Type B pancreatic cell (in vitro differentiated cells): ENCODE measurements around the gene APMAP. TPM values are rescaled to one million over a fixed set of nuclear protein-coding genes. Genes with fewer than 3 reads are reported as not detected.
A peak's percentile ranks its signal among the peaks of the same experiment; 100 is the strongest.

Source experiments
- DNase-seq: peaks from one replicate; pipeline ENCODE4 v3.0.0; 2021; ENCODE audit warnings: mixed read lengths; ENCODE audit not compliant: unreplicated experiment; ENCODE audit errors: extremely low spot score
- H3K27ac Mint-ChIP-seq: 2 replicates; pipeline ENCODE4 v1.8.0; 2021; ENCODE audit warnings: mild to moderate bottlenecking, mixed read lengths
- H3K27me3 Mint-ChIP-seq: 2 replicates; pipeline ENCODE4 v1.8.0; 2021; ENCODE audit warnings: mixed read lengths
- H3K36me3 Mint-ChIP-seq: 2 replicates; pipeline ENCODE4 v1.8.0; 2021; ENCODE audit warnings: mixed read lengths
- H3K4me1 Mint-ChIP-seq: one replicate; pipeline ENCODE4 v1.8.0; 2021; ENCODE audit warnings: mixed read lengths; ENCODE audit not compliant: unreplicated experiment
- H3K4me3 Mint-ChIP-seq: 2 replicates; pipeline ENCODE4 v1.8.0; 2021; ENCODE audit warnings: mild to moderate bottlenecking, mixed read lengths
- H3K9me3 Mint-ChIP-seq: 2 replicates; pipeline ENCODE4 v1.8.0; 2021; ENCODE audit warnings: mixed read lengths
- long read RNA-seq: library from polyadenylated mRNA; unstranded; transcript quantifications from one replicate; pipeline ENCODE4 v2.0.0, GENCODE V29; 2020
- total RNA-seq: library from RNA; stranded (reverse); gene quantifications from 2 replicates; pipeline ENCODE4 v1.2.1, GENCODE V29; 2021; ENCODE audit warnings: low replicate concordance
- TF ChIP-seq, protein P1 (sequence below): fragments of 200-600 bp; sonication (generic); conservative IDR thresholded peaks from 2 replicates; pipeline ENCODE4 v1.5.0; 2021; ENCODE audit warnings: antibody characterized with exemption, mild to moderate bottlenecking

APMAP gene, protein sequence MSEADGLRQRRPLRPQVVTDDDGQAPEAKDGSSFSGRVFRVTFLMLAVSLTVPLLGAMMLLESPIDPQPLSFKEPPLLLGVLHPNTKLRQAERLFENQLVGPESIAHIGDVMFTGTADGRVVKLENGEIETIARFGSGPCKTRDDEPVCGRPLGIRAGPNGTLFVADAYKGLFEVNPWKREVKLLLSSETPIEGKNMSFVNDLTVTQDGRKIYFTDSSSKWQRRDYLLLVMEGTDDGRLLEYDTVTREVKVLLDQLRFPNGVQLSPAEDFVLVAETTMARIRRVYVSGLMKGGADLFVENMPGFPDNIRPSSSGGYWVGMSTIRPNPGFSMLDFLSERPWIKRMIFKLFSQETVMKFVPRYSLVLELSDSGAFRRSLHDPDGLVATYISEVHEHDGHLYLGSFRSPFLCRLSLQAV
- total RNA-seq: 71.6 and 72.8 TPM in 2 replicates
- long read RNA-seq, transcript APMAP-202 (10 exons, 2,117 nt): minor isoform, 5 of 742 reads
- long read RNA-seq, transcript APMAP-201 (9 exons, 2,430 nt): major isoform, 667 of 742 reads
- long read RNA-seq, partial matches to known transcripts: 26 of 742 reads
- long read RNA-seq, other reads (novel, unspliced or antisense): 44 of 742 reads

DNA sequence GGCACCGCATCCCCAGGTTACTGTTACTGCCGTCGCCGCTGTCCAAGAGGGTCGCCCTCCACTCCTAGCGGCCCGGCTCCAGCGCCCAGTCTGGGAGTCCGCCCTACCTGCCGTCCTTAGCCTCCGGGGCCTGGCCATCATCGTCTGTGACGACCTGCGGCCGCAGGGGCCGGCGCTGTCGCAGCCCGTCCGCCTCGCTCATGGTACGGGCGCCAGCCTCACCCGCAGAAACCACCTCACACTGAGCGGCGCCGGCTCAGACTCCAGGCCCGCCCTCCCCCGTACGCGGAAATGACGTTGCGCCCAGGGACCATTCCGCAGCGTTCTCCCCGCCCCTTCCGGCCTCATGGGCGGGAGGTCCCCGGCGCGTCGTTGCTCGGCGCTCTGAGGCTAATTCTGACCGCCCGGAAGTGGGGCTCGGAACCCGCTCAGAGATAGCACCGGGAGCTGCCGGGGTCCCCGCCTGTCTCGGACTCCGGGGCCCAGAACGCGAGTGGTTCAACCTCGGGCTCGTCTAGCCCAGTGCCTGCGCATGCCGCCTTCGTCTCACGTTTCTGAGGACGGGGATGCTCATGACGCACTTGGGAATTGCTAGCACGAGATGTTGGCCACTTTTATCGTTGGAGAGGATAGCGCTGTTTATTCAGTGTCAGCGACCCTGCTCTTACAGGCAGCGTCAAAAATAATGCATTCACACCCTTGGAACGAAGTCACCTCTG is at the start of gene APMAP:
Gene APMAP (minus strand): TSS at position 265 of the 719 bp plus-strand sequence. CDS start 63 bp downstream, at position 202.
- no peaks in the 10 kb centered on the region for H3K9me3 Mint-ChIP-seq

DNA sequence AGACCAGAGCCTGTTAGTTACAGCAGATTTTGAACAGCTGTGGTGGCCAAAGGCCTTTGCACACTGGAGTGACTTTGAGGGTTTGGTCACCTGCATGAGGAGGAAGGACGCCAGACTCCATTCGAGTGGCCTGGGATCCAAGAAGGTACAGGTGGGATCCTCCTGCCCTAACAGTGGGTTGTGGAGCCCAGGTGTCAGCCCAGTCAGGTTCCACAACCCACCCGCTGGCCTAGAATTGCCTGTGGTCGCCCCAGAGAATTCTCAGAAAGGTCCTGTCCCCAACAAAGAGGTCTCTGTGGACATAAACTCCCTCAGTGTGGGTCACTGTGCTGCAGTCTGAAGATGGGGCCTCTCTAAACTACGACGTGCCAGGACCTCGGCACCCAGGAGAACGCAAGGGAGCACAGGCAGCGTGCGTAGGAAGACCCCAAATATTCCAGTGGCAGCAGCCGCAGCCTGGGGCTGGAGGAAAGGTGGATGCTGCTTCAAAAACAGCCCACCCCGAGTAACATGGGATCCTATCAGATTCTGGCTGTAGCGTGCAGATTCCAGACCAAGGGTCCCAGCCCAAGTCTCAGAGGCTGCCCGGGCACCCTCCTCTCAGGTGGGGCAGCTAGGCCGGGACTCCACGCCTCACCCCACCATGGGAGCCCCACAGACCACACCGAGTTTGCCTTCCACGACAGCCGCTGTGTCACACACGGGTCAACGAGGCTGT is 49.4 kb upstream of the APMAP start:
- Mint-ChIP-seq H3K36me3 (no peaks in the 10 kb centered on the region), H3K4me1 (peaks cover 11% of the 10 kb centered on the region), H3K27ac (no peak overlapping the region), H3K27me3 (no peaks in the 10 kb centered on the region), H3K9me3 (no peaks in the 10 kb centered on the region), H3K4me3 (no peak overlapping the region)
- DNase-seq: no peak
- TF ChIP-seq, protein P1, sequence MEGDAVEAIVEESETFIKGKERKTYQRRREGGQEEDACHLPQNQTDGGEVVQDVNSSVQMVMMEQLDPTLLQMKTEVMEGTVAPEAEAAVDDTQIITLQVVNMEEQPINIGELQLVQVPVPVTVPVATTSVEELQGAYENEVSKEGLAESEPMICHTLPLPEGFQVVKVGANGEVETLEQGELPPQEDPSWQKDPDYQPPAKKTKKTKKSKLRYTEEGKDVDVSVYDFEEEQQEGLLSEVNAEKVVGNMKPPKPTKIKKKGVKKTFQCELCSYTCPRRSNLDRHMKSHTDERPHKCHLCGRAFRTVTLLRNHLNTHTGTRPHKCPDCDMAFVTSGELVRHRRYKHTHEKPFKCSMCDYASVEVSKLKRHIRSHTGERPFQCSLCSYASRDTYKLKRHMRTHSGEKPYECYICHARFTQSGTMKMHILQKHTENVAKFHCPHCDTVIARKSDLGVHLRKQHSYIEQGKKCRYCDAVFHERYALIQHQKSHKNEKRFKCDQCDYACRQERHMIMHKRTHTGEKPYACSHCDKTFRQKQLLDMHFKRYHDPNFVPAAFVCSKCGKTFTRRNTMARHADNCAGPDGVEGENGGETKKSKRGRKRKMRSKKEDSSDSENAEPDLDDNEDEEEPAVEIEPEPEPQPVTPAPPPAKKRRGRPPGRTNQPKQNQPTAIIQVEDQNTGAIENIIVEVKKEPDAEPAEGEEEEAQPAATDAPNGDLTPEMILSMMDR: no peak

More for the DNA sequence above, at the start of gene APMAP:
- peaks cover 7% of the 10 kb centered on the region for H3K27me3 Mint-ChIP-seq
- TF ChIP-seq, protein P1: no peak
- peak within 1 kb of the TSS; percentile 94 for H3K4me3 Mint-ChIP-seq
- H3K36me3 Mint-ChIP-seq: no peaks in the 10 kb centered on the region
- peak within 1 kb of the TSS; percentile 89 for H3K27ac Mint-ChIP-seq
- DNase-seq: peak; percentile 93
- peaks cover 36% of the 10 kb centered on the region for H3K4me1 Mint-ChIP-seq

DNA sequence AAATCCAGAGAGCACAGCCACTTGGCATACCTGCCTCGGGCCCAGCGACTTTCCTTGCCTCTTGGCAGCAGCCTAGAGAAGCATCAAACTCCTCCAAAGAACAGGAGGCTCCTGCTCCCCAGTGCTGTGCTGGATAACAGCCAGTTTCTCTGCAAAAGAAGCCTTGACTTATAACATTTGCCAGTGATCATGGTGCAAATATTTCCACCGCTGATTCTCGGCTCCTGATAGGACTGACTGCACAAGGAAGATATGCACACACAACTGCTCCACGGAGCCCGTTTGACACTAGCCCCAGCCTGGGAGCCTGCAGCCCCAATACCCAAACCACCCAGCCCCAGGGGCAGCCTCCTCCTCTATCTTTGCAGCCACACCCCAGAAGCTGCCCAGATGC is 47.9 kb upstream of the APMAP start:
- no peak overlapping the region for H3K4me3 Mint-ChIP-seq
- H3K27ac Mint-ChIP-seq: no peak overlapping the region
- TF ChIP-seq, protein P1: no peak
- H3K9me3 Mint-ChIP-seq: no peaks in the 10 kb centered on the region
- no peaks in the 10 kb centered on the region for H3K27me3 Mint-ChIP-seq
- no peak for DNase-seq
- H3K4me1 Mint-ChIP-seq: peaks cover 25% of the 10 kb centered on the region
- no peaks in the 10 kb centered on the region for H3K36me3 Mint-ChIP-seq

DNA sequence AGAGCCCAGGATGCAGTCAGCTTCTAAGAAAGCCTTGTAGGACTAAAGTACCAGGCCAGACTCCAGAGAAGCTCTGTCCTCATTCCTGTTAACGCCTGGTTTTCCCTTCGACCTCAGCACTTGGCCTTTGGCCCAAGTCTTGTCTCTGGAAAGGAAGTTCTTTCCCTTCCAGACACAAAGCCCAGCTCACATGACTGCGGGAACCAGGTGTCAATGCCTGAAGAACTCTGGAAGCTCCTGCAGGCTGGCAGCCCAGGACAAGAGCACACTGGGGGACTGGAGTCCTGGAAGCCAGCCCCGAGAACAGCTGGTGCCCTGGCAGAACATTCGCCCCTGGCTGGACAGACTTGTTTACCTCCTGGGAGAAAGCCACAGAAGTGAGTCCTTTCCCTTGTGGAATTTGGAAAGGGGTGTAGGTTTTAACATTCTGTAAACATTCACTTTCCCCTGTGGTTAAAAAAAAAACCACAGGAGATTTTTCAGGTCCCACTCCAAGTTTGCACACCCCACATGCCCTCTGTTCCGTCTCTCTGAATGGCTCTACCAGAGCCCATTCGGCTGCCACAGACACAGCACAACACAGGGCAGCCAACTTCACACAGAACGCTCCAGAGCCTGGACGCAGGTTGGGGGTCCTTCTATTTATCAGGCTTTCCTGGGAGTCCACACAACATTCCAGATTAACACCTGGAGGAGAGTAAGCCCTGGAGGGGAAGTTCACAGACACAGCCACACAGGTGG is 47.3 kb upstream of the APMAP start:
- Mint-ChIP-seq H3K36me3 (no peaks in the 10 kb centered on the region), H3K4me1 (peaks cover 25% of the 10 kb centered on the region)

More for the DNA sequence above, 47.3 kb upstream of the APMAP start:
- DNase-seq: no peak
- no peak overlapping the region for H3K4me3 Mint-ChIP-seq
- no peaks in the 10 kb centered on the region for H3K9me3 Mint-ChIP-seq
- no peaks in the 10 kb centered on the region for H3K27me3 Mint-ChIP-seq
- no peak overlapping the region for H3K27ac Mint-ChIP-seq
- TF ChIP-seq, protein P1: no peak
